GM13977 (cell line): Measurements from ENCODE around the gene SLX4IP.
A peak's percentile ranks its signal among the peaks of the same experiment; 100 is the strongest.

Experiments used
- DNase-seq: peaks from one replicate; pipeline ENCODE4 v3.0.0; 2012; ENCODE audit warnings: low spot score
- CTCF ChIP-seq: IDR thresholded peaks from 2 replicates; pipeline ENCODE4 v1.5.1; 2012; ENCODE audit warnings: mild to moderate bottlenecking, control low read depth; ENCODE audit not compliant: insufficient read depth; ENCODE audit errors: extremely low read depth, missing control alignments
- in situ Hi-C: fragments of 300-500 bp; cut with MboI; formaldehyde crosslinking; loops from one replicate; pipeline ENCODE4 v1.12.0; 2022; ENCODE audit warnings: low sequenced_read_pairs, low pct_unique_long_range_greater_than_20kb, mixed read lengths, inconsistent platforms; ENCODE audit not compliant: unreplicated experiment

The SLX4IP gene

DNA sequence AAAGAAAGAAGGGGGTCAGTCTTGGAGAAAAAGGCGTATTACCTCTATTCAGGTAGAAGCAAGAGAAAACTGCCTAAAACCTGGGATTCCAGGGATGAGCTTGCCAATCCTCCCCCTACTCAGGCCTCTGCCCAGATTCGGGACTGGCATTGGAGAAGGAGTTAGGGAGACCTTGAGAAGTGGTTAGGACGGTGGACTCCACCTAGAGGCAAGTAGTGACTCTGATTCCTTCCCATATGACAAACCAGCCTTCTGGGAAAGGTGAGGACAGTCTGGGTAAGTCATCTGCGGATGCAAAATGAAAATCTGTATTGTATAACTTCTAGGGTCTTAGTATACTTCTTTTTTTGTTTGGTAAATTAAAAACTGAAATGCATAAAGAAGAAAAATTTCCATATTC, 43.8 kb downstream of the SLX4IP start:
- in situ Hi-C loops: no loop called here
- DNase-seq: no peak
- peak; percentile 15 for TF ChIP-seq CTCF

DNA sequence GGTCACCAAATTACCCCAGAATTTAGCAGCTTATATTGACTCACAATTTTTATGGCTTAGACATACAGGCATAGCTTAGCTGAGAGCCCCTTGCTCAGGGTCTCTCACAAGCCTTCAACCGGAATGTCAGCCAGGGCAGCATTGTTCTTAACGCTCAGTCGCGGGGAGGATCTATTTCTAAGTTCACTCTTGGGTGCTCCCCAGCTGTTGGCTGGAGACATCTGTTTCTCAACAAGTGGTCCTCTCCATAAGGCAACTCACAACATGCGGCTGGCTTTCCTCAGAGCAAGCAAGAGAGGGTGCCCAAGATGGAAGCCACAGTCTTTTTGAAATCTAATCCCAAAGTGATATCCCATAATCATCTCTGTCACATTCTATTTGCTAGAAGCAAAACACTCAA, 46.6 kb downstream of the SLX4IP start:
- no peak for TF ChIP-seq CTCF
- DNase-seq: no peak
- in situ Hi-C loops: no loop called here

- in situ Hi-C loops: no loop called here
- TF ChIP-seq CTCF: no peak
- no peak for DNase-seq
Observed at GRCh38 chr20:10483691-10484090, 48.6 kb downstream of the SLX4IP start.

DNA sequence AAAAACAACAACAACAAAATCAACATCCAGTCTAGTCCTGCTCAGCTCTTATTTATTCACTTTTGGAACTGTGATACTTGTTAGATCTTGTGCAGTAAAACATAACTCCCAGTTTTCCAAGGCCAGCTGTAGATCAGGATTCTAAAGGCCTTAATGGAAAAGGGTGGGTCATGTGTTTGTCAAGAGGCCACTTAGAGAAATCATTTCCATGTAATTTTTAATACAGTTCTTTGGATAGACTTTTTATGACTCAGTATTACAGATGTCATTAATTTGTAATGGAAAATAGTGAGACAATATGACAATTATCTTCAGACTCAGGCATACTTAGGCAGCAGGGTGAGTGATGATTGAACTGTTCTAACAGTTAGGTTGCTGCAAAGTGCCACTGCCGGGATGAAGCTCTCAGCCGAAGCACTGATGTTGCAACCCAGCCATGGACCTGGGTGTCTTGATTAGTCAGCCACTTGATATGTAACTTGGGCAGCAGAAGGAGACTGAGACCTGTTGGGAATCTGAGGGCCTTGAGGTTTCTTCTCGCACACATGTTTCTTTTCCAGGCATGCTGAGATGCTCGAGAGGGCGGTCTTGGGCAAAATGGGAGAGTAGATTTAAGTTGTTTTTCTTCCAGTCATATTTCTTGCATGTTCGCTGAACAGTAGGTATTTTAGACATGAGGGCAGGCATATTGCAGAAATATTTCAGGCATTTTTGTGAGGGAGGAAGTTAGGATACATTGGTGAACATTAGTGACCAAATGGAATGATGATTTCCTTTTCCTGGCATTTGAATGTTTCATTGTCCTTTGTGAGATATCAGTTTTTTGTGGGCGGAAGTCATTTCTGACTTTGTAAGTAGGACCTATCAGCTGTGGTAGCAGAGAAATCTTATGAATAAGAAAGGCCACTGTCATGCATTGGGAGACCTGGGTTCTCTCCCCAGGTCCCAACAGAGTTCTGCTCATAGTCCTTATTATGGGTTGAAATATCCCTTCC, 52.3 kb downstream of the SLX4IP start:
- in situ Hi-C loops: no loop called here
- TF ChIP-seq CTCF: no peak
- DNase-seq: no peak

DNA sequence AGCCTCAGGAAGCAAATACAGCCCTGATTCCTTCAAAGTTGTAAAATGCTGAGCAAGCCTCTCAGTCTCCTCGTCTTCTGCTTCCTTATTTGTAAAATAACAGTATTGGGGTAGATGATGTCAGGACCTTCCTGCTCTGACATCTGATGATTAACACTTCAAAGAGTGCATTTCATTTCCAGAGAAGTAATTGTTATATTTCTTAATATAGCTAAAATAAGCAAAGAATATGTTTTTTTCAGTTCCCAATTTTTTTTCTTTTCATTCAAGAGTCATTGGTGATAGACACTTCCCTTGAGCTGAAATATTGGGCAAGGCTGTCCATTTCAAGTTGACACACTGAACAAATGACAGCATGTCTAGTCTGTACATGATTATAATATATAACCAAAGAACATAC, 53.4 kb downstream of the SLX4IP start:
- in situ Hi-C loops: no loop called here
- no peak for TF ChIP-seq CTCF
- DNase-seq: no peak

DNA sequence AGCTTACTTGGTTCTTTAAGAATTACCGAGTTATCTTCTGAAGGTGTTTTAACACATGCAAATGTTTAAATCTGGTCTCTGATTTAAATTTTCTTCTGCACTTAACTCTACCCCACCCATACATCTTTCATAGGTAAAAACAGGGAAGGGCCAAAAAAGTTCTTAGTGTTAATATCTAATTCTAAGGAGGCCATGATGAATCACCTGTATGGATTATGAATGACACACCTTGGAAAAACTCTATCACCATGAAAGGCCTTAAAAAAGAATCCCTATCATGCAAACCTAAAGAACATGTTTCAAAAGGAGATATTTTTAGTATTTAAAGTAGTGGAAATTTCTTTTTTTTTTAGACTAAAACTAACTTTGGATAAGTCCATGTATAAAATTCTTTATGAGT, 54.7 kb downstream of the SLX4IP start:
- in situ Hi-C loops: no loop called here
- no peak for TF ChIP-seq CTCF
- DNase-seq: no peak
